BE2C (cell line): ENCODE data around the gene TK2.
"Not testable (repeated sequence)": the region's sequence is repeated elsewhere in the genome, so short reads cannot be mapped to it uniquely, and the experiment has no call there.

Experiments
- DNase-seq: peaks from one replicate; pipeline ENCODE4 v3.0.0-alpha.2; 2020
- H3K27me3 ChIP-seq: fragments of 250-450 bp; sonication (Bioruptor Pico); 2 replicates; pipeline ENCODE4 v1.5.1; 2020; ENCODE audit warnings: mild to moderate bottlenecking
- H3K36me3 ChIP-seq: fragments of 250-450 bp; sonication (Bioruptor Pico); 2 replicates; pipeline ENCODE4 v1.5.1; 2020; ENCODE audit warnings: mild to moderate bottlenecking
- H3K4me1 ChIP-seq: fragments of 250-450 bp; sonication (Bioruptor Pico); 2 replicates; pipeline ENCODE4 v1.5.1; 2020
- H3K4me3 ChIP-seq: 2 replicates; pipeline ENCODE4 v1.5.1; 2011; ENCODE audit warnings: low read depth, low read length
- H3K9me3 ChIP-seq: fragments of 250-450 bp; sonication (Bioruptor Pico); 2 replicates; pipeline ENCODE4 v1.5.1; 2020
- TF ChIP-seq, protein P1 (sequence below): IDR thresholded peaks from 2 replicates; pipeline ENCODE4 v1.5.1; 2012; ENCODE audit warnings: mild to moderate bottlenecking, low read depth, low read length

TK2 gene

DNA sequence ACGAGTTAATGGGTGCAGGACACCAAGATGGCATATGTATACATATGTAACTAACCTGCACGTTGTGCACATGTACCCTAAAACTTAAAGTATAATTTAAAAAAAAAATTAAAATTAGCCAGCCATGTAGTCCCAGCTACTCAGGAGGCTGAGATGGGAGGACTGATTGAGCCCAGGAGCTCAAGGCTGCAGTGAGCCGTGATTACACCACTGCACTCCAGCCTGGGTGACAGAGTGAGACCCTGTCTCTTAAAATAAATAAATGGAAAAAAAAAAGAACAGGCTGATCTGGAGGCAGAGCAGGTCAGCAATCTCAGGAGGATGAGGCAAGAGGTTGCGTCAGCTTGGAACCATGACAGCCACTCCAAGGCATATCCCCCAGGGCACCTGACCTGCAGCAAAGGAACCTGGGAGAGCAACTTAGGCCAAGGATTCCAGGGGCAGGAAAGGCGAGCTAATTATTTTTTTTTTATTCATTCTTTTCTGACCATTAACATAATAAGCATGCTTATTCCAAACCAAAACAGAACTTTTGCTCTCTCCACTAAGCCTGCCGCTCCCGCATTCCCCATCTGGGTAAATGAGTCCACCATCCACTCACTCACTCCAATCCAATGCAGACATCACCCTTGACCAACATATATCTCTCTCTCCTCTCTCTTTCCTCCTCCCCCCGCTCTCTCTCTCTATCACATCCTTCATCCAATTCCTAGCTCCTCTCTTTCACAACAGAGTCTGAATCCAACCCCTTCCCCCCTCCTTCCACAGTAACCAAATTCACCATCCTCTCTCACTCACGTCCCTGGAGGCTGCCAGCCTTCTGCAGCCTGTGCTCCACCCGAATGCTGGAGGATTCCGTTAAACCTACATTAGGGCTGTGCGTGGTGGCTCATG, 47.7 kb downstream of the TK2 start:
- Histone ChIP-seq H3K27me3 (no peaks in the 10 kb centered on the region), H3K4me1 (no peaks in the 10 kb centered on the region), H3K4me3 (no peak overlapping the region), H3K9me3 (no peaks in the 10 kb centered on the region), H3K36me3 (no peaks in the 10 kb centered on the region)
- DNase-seq = no peak
- TF ChIP-seq, protein P1, sequence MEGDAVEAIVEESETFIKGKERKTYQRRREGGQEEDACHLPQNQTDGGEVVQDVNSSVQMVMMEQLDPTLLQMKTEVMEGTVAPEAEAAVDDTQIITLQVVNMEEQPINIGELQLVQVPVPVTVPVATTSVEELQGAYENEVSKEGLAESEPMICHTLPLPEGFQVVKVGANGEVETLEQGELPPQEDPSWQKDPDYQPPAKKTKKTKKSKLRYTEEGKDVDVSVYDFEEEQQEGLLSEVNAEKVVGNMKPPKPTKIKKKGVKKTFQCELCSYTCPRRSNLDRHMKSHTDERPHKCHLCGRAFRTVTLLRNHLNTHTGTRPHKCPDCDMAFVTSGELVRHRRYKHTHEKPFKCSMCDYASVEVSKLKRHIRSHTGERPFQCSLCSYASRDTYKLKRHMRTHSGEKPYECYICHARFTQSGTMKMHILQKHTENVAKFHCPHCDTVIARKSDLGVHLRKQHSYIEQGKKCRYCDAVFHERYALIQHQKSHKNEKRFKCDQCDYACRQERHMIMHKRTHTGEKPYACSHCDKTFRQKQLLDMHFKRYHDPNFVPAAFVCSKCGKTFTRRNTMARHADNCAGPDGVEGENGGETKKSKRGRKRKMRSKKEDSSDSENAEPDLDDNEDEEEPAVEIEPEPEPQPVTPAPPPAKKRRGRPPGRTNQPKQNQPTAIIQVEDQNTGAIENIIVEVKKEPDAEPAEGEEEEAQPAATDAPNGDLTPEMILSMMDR = no peak

DNA sequence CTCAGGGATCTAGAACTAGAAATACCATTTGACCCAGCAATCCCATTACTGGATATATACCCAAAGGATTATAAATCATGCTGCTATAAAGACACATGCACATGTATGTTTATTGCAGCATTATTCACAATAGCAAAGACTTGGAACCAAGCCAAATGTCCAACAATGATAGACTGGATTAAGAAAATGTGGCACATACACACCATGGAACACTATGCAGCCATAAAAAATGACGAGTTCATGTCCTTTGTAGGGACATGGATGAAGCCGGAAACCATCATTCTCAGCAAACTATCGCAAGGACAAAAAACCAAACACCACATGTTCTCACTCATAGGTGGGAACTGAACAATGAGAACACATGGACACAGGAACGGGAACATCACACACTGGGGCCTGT, 48.4 kb downstream of the TK2 start:
- DNase-seq, H3K9me3 ChIP-seq, H3K36me3 ChIP-seq, H3K4me1 ChIP-seq, H3K4me3 ChIP-seq, H3K27me3 ChIP-seq: not testable (repeated sequence)

DNA sequence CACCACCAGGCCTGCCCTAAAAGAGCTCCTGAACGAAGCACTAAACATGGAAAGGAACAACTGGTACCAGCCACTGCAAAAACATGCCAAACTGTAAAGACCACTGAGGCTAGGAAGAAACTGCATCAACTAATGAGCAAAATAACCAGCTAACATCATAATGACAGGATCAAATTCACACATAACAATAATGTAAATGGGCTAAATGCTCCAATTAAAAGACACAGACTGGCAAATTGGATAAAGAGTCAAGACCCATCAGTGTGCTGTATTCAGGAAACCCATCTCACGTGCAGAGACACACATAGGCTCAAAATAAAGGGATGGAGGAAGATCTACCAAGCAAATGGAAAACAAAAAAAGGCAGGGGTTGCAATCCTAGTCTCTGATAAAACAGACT, 52.0 kb downstream of the TK2 start:
- H3K4me1 ChIP-seq, DNase-seq, H3K9me3 ChIP-seq, H3K36me3 ChIP-seq, H3K4me3 ChIP-seq, H3K27me3 ChIP-seq: not testable (repeated sequence)

DNA sequence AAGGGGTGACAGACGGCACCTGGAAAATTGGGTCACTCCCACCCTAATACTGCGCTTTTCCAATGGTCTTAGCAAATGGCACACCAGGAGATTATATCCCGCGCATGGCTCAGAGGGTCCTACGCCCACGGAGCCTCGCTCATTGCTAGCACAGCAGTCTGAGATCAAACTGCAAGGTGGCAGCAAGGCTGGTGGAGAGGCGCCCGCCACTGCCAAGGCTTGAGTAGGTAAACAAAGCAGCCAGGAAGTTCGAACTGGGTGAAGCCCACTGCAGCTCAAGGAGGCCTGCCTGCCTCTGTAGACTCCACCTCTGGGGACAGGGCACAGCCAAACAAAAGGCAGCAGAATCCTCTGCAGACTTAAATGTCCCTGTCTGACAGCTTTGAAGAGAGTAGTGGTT, 53.7 kb downstream of the TK2 start:
- not testable (repeated sequence) for H3K4me3 ChIP-seq

DNA sequence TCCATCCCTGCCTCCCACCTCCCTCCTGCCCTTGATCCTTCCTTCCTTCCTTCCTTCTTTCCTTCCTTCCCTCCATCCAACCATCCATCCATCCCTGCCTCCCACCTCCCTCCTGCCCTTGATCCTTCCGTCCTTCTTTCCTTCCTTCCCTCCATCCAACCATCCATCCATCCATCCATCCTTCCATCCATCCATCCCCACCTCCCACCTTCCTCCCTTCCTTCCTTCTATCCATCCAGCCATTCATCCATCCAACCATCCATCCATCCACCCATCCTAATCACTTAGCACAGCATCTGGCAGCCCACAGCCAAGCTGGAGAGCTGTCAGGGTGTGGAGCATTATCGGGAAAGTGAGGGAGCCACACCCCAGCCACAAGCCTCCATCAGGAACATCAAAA, 54.5 kb downstream of the TK2 start:
- no peak overlapping the region for H3K4me3 ChIP-seq
- H3K9me3 ChIP-seq = peaks cover 2% of the 10 kb centered on the region; the same call in 1 of the 2 replicates
- H3K36me3 ChIP-seq = no peaks in the 10 kb centered on the region
- H3K4me1 ChIP-seq = no peaks in the 10 kb centered on the region
- TF ChIP-seq, protein P1 = no peak
- no peak for DNase-seq
- H3K27me3 ChIP-seq = no peaks in the 10 kb centered on the region

More for the DNA sequence above, 53.7 kb downstream of the TK2 start:
- not testable (repeated sequence) for H3K36me3 ChIP-seq, H3K4me1 ChIP-seq, H3K27me3 ChIP-seq, H3K9me3 ChIP-seq, DNase-seq

DNA sequence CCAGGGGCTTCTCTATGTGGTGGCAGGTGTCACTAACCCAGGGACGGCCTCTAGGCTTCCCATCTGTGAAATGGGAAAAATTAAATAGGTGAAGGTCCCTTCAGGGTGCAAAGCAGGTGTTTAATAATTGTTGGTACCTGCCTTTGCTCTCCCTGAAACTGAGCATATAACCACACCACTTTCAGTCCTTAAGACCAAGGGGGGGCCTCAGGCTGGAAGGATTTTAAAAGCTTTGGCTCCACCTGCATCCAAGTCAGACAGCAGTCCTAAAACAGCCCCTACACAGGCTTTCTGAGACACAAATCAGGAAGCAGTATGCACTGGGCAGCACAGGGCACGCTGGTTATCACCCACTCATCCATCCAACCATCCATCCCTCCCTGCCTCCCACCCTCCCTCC, 55.0 kb downstream of the TK2 start:
- no peak for DNase-seq
- Histone ChIP-seq H3K4me1 (no peaks in the 10 kb centered on the region), H3K36me3 (no peaks in the 10 kb centered on the region), H3K4me3 (no peak overlapping the region), H3K27me3 (no peaks in the 10 kb centered on the region), H3K9me3 (peaks cover 2% of the 10 kb centered on the region; the same call in 1 of the 2 replicates)
- TF ChIP-seq, protein P1 = no peak

DNA sequence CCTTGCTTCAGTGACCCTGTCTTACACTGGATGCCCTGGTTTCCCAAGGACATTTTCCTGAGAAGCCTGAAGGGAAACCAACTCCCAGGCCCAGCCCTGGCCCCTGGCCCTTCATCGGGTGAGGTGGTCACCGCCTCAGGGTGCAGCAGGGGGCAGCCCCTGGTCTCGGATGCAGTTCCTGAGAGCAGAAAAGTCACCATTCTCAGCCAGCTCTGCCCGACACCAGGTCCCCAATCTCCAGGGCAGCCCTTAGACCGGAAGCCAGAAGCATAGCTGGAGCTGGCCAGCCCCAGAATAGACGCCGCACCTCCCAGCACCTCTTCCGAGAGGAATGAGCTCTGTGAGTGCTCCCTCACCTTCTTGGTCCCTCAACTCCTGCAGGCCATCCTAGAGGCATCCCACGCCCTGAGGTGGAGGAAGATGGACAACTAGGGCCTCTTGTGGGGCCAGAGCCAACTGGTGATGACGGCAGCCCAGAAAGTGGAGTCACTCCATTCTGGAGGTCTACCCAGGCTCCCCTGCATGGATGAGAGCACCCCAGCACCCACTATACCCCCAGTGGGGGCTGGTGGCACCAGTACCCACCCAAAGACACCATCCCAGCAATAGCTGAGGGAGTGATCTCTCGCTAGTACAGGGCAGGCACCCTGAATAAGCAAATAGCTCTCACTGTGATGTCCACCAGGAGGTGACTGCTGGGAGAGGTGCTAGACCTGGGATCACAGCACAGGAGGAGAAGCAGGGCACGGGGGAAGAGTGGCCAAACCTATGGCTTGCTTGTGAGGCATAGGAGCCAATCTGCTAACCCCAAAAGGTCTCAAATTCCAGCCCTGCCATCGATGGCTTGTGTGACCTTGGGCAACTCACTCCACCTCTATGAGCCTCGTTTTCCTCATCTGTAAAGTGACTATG, 56.2 kb downstream of the TK2 start:
- no peaks in the 10 kb centered on the region for H3K36me3 ChIP-seq
- TF ChIP-seq, protein P1 = no peak
- no peak for DNase-seq
- no peaks in the 10 kb centered on the region for H3K4me1 ChIP-seq
- no peak overlapping the region for H3K4me3 ChIP-seq
- peaks cover 2% of the 10 kb centered on the region; the same call in 1 of the 2 replicates for H3K9me3 ChIP-seq
- no peaks in the 10 kb centered on the region for H3K27me3 ChIP-seq
